NT2/D1 (cell line): Measurements from ENCODE around the gene OR1F1.

Experiments used
- SUZ12 ChIP-seq: IDR thresholded peaks from 2 replicates; pipeline ENCODE4 v1.6.1; 2011; ENCODE audit not compliant: insufficient read length, insufficient read depth; ENCODE audit errors: extremely low read depth
- YY1 ChIP-seq: IDR thresholded peaks from 2 replicates; pipeline ENCODE4 v1.6.1; 2011; ENCODE audit not compliant: insufficient read length, insufficient read depth

GRCh38 chr16:3207086-3207953 lies 19.3 kb downstream of the OR1F1 start:
- no peak for TF ChIP-seq SUZ12
- no peak for TF ChIP-seq YY1
